ENCODE measurements around the gene TPK1.

DNA sequence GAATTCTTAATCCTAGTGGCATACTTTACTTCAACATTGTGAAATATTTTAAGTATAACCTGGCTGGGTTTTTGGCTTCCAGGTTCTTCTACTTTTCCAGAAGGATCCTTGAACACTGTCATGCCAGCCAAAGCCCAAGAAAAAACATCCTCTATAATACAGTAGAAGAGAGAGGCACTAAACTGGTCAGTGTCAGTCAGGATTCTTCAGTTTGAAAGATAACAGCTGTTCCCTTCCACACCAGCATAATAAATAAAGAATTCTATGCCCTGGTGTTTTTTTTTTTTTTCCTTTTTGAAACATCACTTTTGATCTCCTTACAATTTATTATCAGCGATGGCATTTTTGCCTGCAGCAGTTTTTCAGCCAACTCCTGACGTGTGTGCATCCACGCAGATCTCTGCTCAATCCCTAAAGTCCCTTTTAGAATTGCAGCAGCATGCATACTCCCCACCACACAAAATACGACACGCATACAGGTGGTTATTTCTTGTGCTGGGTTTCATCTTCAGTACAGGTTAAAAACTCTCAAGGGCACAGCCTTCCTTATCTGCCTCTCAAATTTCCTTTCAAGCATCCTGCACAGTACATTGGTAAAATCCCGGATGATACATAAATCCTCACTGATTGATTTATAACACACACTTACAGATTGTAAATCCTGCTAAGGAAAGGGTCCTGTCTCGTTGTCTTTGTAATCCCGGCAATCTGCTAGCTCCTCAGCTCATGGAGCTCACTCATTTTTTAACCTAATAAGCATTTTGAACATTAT is 100.2 kb downstream of the TPK1 start:
- TF ChIP-seq SIN3A (IDR thresholded peaks at IDR 0.05; ENCODE audit: borderline replicate concordance, insufficient read depth, low read depth, low read length): no peak
- TF ChIP-seq CTCF (IDR thresholded peaks at IDR 0.05): no peak
- TF ChIP-seq, protein P1, sequence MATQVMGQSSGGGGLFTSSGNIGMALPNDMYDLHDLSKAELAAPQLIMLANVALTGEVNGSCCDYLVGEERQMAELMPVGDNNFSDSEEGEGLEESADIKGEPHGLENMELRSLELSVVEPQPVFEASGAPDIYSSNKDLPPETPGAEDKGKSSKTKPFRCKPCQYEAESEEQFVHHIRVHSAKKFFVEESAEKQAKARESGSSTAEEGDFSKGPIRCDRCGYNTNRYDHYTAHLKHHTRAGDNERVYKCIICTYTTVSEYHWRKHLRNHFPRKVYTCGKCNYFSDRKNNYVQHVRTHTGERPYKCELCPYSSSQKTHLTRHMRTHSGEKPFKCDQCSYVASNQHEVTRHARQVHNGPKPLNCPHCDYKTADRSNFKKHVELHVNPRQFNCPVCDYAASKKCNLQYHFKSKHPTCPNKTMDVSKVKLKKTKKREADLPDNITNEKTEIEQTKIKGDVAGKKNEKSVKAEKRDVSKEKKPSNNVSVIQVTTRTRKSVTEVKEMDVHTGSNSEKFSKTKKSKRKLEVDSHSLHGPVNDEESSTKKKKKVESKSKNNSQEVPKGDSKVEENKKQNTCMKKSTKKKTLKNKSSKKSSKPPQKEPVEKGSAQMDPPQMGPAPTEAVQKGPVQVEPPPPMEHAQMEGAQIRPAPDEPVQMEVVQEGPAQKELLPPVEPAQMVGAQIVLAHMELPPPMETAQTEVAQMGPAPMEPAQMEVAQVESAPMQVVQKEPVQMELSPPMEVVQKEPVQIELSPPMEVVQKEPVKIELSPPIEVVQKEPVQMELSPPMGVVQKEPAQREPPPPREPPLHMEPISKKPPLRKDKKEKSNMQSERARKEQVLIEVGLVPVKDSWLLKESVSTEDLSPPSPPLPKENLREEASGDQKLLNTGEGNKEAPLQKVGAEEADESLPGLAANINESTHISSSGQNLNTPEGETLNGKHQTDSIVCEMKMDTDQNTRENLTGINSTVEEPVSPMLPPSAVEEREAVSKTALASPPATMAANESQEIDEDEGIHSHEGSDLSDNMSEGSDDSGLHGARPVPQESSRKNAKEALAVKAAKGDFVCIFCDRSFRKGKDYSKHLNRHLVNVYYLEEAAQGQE (IDR thresholded peaks at IDR 0.05; ENCODE audit: insufficient read depth in 1 of 2, low read depth in 2 of 2, low read length in 1 of 2): no peak
- no peak for TF ChIP-seq POLR2AphosphoS5 (IDR thresholded peaks at IDR 0.05; ENCODE audit: low read depth, low read length)
- TF ChIP-seq TCF7L2 (IDR thresholded peaks at IDR 0.05; ENCODE audit: low read depth, low read length): no peak

Data from Panc1 (cell line).